ENCODE measurements around the gene IFNA6. TPM values are rescaled to one million over a fixed set of nuclear protein-coding genes. Genes with fewer than 3 reads are reported as not detected.

IFNA6 gene
- total RNA-seq, 2 donors from 2014 or later, result not detected

DNA sequence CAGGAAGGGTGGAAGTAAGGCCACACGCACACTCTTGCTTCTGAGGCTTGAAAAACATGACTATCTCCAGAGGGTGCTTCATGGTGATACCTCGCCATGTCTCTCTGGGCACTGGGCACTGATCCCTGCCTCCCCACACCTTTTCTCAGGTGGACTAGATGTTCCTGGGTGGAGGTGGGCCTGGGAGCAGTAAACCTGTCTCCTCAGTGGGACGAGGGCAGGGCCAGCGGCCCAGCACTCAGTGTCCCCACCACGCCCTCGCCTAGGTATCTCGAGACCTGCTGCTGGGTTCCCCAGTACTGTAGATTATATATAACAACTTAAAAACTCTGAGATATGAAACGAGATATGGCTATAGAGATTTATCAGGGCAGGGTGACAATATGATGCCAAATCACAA, 11.6 kb upstream of the IFNA6 start:
- no peak for TF ChIP-seq CTCF (IDR thresholded peaks at IDR 0.05)
- Histone ChIP-seq H3K36me3 (no peaks in the 10 kb centered on the region), H3K27me3 (replicated peaks; ENCODE audit: insufficient read depth) (no peaks in the 10 kb centered on the region), H3K4me3 (no peak overlapping the region), H3K27ac (no peak overlapping the region), H3K4me1 (ENCODE audit: control insufficient read depth in 1 of 2, low read depth in 2 of 2) (no peaks in the 10 kb centered on the region), H3K9me3 (no peaks in the 10 kb centered on the region)
- DNase-seq (ENCODE audit: low spot score), result no peak
- no peak for ATAC-seq (ENCODE audit: insufficient number of reproducible peaks, low FRiP score, low read depth)

- no peak for TF ChIP-seq CTCF (IDR thresholded peaks at IDR 0.05)
- Histone ChIP-seq H3K4me3 (no peak overlapping the region), H3K27ac (no peak overlapping the region), H3K36me3 (no peaks in the 10 kb centered on the region), H3K27me3 (replicated peaks; ENCODE audit: insufficient read depth) (no peaks in the 10 kb centered on the region), H3K9me3 (no peaks in the 10 kb centered on the region), H3K4me1 (ENCODE audit: control insufficient read depth in 1 of 2, low read depth in 2 of 2) (no peaks in the 10 kb centered on the region)
- DNase-seq (ENCODE audit: low spot score) (no peak), ATAC-seq (ENCODE audit: insufficient number of reproducible peaks, low FRiP score, low read depth) (no peak)
Measured at GRCh38 chr9:21357479-21358460, 7.1 kb upstream of the IFNA6 start.

- no peak overlapping the region for H3K27ac ChIP-seq
- no peak for ATAC-seq (ENCODE audit: insufficient number of reproducible peaks, low FRiP score, low read depth)
- no peak for TF ChIP-seq CTCF (IDR thresholded peaks at IDR 0.05)
- no peaks in the 10 kb centered on the region for H3K36me3 ChIP-seq
- no peak overlapping the region for H3K4me3 ChIP-seq
- H3K4me1 ChIP-seq (ENCODE audit: control insufficient read depth in 1 of 2, low read depth in 2 of 2), result no peaks in the 10 kb centered on the region
- no peak for DNase-seq (ENCODE audit: low spot score)
- H3K27me3 ChIP-seq (replicated peaks; ENCODE audit: insufficient read depth), result no peaks in the 10 kb centered on the region
- no peaks in the 10 kb centered on the region for H3K9me3 ChIP-seq
Measured at GRCh38 chr9:21348430-21348970, 2.2 kb downstream of the IFNA6 start.

DNA sequence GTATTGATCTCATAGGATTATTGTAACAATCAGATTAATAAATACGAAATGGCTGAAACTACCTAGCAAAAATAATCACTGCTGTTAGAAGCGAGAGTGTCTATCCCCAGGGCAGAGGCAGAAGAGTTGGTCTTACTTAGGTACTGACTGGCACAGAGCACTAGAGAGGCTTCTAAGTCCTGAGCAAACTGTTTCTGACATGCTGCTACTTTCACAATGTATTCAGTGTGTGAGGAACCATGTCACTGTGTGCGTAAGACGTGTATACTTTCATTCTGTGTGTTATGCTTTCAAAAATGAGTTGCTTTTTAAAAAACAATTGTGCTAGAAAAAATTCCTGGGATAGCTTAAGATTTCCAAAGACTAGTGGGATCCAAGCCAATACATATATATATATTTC, 10.0 kb downstream of the IFNA6 start:
- H3K4me3 ChIP-seq, result no peak overlapping the region
- ATAC-seq (ENCODE audit: insufficient number of reproducible peaks, low FRiP score, low read depth), result no peak
- no peak for DNase-seq (ENCODE audit: low spot score)
- H3K27me3 ChIP-seq (replicated peaks; ENCODE audit: insufficient read depth), result no peaks in the 10 kb centered on the region
- no peaks in the 10 kb centered on the region for H3K36me3 ChIP-seq
- no peak overlapping the region for H3K27ac ChIP-seq
- peaks cover 3 to 4% of the 10 kb centered on the region in 2 donors for H3K4me1 ChIP-seq (ENCODE audit: control insufficient read depth in 1 of 2, low read depth in 2 of 2)
- no peaks in the 10 kb centered on the region for H3K9me3 ChIP-seq
- no peak for TF ChIP-seq CTCF (IDR thresholded peaks at IDR 0.05)

DNA sequence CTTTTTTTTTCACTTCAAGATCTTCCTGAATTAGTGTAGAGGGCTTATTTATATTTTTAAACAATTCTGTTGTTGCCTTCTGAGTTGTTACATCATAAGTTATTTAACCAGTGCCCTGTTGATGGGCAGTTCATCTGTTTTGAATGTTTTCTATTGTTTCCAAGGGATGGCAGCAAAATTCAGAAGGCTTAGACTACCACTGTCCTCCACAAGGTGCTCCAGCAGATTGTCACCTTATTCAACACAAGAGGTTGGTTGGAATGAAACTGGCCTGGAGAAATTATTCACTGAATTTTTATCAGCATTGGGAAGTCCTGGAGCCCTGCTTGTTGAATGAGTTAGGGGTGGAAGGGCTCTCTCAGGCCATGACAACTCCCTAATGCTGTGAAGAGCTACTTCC, 14.2 kb downstream of the IFNA6 start:
- no peak for TF ChIP-seq CTCF (IDR thresholded peaks at IDR 0.05)
- Histone ChIP-seq H3K4me1 (ENCODE audit: control insufficient read depth in 1 of 2, low read depth in 2 of 2) (peaks cover 31 to 33% of the 10 kb centered on the region in 2 donors), H3K9me3 (no peaks in the 10 kb centered on the region), H3K27me3 (replicated peaks; ENCODE audit: insufficient read depth) (no peaks in the 10 kb centered on the region), H3K27ac (no peak overlapping the region), H3K4me3 (no peak overlapping the region), H3K36me3 (no peaks in the 10 kb centered on the region)
- ATAC-seq (ENCODE audit: insufficient number of reproducible peaks, low FRiP score, low read depth), result no peak
- no peak for DNase-seq (ENCODE audit: low spot score)
